HL-60/S4 treated with retinoic acid at 250 ng/mL for 4 days and 3 days (cell line): Measurements from ENCODE around the gene REV1.
"Not testable (repeated sequence)": the region's sequence is repeated elsewhere in the genome, so short reads cannot be mapped to it uniquely, and the experiment has no call there.

ENCODE experiments used
- in situ Hi-C: fragments of 300-500 bp; cut with MboI; formaldehyde crosslinking; loops from 2 replicates; pipeline ENCODE4 v1.7.0; 2022; ENCODE audit warnings: low sequenced_read_pairs

Gene REV1

GRCh38 chr2:99487906-99488305 is 1.9 kb downstream of the REV1 start:
- in situ Hi-C loops = no loop called here

DNA sequence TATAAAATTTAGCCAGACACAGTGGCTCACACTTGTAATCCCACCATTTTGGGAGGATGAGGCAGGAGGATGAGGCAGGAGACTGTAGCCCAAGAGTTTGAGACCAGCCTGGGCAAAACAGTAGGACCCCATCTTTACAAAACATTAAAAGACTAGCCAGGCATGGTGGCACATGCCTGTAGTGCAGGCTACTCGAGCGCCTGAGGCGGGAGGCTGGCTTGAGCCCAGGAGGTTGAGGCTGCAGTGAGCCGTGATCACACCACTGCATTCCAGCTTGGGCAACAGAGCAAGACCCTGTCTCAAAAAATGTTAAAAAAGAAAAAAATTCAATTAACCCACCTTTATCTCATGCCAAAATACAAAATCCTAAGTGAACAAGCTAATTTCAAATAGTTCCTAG is 4.0 kb downstream of the REV1 start:
- in situ Hi-C loops = no loop called here

DNA sequence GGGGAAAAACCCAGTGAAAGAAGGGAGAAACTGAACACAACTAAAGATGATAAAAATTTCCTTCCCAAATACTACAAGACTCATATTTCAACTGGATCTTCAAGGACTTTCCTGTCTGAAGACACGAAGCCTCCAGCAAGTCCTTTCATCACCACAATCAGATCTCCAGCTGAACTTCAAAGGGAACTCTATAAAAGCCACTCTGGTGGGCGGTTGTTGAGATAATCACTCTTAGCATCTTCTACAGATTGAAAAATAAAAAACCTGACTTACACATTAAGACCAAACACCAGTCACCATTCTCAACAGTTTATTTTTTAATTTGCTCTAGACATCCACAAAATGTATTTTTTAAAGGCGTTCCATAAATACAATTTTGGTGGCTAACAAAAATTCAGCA is 4.4 kb downstream of the REV1 start:
- in situ Hi-C loops = no loop called here

DNA sequence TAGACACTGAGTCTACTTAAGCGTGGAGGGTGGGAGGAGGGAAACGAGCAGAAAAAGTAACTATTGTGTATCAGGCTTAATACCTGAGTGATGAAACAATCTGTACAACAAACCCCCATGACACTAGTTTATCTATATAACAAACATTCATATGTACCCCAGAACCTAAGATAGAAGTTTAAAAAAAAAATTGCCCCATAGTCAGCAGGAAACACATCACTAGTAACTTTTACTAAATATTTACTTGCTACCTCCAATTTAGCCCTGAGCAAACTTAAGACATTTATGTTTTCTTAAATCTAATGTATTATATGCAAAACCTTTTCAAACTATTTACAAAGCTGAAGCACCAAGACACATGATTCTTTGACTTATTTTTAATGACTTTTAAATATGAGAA is 5.6 kb downstream of the REV1 start:
- in situ Hi-C loops = no loop called here

GRCh38 chr2:99481941-99482340 is 7.9 kb downstream of the REV1 start:
- in situ Hi-C loops = no loop called here

DNA sequence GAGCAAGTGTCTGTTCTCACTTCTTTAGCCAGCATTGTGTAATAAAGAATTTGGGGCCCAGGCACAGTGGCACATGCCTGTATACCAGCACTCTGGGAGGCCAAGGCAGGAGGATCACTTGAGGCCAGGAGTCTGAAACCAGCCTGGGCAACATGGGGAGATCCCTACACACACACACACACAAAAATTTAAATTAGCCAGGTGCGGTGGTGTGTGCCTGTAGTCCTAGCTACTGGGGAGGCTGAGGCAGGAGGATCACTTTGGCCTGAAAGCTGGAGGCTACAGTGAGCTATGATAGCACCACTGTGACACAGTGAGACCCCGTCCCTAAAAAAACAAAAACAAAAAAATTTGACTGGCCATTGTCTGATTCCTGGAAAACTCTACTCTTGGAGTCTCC is 8.3 kb downstream of the REV1 start:
- in situ Hi-C loops = no loop called here

- in situ Hi-C loops = no loop called here
Measured at GRCh38 chr2:99480390-99480789, 9.4 kb downstream of the REV1 start.

DNA sequence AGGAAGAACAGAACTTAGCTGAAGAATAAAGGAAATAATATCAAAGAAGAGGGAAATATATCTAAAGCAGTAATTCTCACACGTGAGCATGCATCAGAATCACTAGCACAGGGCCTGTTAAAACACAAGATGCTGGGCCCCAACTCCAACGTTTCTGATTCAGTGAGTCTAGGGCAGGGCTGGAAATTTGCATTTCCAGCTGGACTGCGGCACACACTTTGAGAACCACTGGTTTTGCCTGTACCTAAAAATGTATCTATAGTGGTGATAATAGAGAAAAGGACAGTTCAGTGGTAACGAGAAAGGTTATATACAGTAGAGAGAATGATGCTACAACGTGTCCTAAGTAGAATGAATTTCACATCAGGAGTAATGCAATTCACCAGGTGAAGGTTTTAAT is 11.2 kb downstream of the REV1 start:
- in situ Hi-C loops = no loop called here

- in situ Hi-C loops = no loop called here
Measured at GRCh38 chr2:99477054-99477453, 12.8 kb downstream of the REV1 start.

- in situ Hi-C loops = no loop called here
Measured at GRCh38 chr2:99476629-99477028, 13.2 kb downstream of the REV1 start.

DNA sequence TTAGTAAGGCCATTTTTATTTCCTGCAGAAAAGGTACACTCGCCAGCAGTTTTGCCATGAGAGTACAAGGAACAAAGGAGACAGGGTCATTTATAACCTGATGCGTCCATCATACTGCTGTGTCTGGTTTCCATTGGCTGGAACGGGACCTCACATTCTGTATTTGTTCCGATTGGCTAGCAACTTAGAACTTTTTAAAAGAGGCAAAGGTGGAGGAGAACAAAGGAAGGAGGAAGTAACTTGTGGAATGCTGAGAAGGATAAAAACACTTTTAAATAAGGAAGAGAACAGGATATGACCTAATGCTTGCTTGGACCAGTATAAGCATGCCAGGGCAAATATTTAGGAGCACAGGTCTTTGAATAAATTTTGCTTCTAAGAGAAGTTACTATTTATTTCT is 14.7 kb downstream of the REV1 start:
- in situ Hi-C loops = not testable (repeated sequence)

DNA sequence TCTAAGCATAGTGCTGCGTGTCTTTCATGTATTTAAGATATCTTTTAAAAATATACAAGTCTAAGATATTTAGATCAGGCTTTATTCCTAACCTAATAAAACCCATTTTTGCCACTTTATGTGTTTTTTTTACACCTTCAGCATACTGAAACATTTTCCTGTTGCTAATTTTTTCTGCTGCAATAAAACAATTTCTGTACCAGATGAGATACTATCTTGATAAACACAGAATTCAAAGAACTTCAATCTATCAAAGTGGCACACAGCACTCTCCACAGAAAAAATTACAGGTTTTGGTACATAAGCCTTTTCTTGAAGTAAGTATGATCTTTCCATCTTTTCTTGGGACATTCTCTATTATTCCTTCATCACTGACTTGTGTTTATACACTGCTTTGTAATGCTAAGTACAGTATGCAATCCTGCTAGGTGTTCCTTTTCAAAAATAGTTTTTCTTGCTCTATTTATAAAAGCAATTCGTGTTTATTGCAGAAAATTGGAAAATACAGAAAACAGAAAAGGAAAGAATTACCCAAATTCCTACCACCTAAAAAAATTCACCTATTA is 16.2 kb downstream of the REV1 start:
- in situ Hi-C loops = no loop called here

DNA sequence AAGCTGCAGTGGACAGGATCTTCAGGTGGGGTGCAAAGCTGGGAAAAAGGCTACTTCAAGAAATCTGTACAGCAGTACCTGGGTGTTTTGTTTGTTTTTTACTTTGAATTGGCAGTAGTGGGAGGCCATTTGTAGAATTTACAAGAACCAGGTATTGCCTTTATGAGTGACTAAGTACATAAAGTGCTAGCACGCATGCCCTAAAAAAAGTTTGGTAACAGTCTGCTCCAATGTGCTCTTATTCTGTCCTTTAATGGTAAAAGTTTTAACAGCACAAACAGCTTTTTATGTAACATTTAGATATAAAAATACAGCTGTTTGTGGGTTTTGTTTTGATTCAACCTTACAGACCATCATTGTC is 17.2 kb downstream of the REV1 start:
- in situ Hi-C loops = no loop called here

- in situ Hi-C loops = no loop called here
Measured at GRCh38 chr2:99471654-99472599, 17.9 kb downstream of the REV1 start.

DNA sequence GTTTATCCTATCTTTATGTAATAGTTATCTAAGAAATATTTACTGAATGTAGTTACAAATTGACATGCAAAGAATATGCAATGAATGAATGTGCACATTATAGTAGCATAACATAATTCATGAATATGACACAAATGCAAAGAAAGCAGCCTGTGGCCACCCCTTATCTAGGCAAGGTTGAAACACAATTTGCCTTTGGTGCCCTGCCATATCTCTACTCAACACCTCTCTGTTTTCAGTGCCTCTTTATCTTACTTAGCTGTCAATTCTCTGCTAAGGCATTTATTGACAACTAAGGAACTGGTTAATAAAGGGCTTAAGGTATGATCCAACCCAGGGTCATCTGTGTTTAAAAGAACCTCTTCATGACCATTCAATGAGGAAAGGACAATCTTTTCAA is 18.9 kb downstream of the REV1 start:
- in situ Hi-C loops = no loop called here

DNA sequence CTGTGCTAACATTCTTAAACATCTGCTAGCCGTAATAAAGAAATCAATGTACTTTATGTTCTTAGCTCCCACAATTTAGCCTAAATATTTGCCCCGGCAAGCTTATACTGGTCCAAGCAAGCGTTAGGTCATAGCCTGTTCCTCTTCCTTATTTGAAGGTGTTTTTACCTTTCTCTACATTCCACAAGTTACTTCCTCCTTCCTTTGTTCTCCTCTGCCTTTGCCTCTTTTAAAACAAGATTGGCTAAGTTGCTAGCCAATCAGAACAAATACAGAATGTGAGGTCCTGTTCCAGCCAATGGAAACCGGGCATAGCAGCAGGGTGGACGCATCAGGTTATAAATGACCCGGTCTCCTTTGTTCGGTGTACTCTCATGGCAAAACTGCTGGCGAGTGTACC is 19.4 kb downstream of the REV1 start:
- in situ Hi-C loops = not testable (repeated sequence)

DNA sequence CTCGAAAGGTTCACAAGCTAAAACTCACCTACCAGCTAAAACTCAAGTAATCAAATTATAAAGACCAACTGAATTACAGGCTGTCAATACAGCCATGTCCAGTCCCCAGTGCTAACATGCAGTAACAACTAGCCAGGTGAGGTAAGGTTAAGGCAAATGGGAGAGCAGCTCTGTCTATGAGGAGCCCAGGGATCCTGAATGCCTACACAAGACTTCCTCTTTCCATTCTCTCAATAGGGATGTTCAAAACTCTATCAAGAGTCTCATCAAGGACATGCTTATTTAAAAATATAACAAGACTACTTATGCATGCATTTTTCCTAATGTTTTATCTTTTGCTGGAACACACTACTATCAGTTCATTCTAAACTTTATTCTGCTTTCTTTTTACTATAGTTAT is 20.4 kb downstream of the REV1 start:
- in situ Hi-C loops = no loop called here

DNA sequence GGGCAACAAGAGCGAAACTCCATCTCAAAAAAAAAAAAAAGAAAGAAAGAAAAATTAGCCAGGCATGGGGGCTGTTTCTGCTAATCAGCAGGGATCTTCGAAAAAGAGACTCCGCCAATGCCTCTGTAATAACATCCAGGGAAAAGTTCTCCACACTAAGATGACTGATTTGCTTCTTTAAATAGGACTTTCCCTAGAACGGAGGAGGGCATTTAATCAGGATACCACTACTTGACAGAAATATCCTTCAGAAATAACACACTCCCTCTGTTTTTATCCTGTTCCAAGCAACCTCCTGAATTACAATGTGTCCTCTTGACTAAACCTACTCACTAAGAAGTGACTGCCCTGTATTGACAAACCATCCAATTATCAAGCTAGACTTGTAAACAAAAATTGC is 21.7 kb downstream of the REV1 start:
- in situ Hi-C loops = no loop called here

- in situ Hi-C loops = no loop called here
Measured at GRCh38 chr2:99467390-99467789, 22.4 kb downstream of the REV1 start.

DNA sequence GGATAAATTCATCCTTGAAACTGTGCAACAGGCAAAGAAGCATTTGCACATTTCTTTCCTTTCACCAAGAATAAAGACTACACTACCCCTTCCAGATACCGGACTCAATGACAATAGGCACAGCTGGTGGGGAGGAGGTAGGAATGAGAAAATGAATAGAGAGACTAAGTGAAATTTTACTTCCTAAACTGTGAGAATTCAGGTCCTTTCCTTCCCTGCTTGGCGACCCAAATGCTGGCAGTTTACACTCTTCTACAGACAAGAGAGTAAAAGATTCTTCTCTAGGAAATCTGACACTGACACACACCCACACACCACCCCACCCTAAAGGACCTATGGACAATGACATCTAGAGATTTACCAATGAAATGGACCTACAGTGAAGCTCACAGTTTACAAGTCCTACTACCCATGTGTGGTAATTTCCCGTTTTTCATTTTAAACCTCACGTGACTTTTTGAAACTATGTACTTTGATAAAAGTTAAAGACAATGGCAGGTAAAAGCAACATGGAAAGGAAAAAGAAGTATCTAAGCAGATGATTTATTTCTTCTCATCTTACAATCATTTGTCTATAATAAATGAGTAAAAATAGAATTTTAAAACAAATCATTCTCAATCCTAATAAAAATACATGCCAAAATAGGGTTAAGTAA is 27.9 kb downstream of the REV1 start:
- in situ Hi-C loops = no loop called here

- in situ Hi-C loops = no loop called here
Measured at GRCh38 chr2:99458529-99458928, 31.3 kb downstream of the REV1 start.

DNA sequence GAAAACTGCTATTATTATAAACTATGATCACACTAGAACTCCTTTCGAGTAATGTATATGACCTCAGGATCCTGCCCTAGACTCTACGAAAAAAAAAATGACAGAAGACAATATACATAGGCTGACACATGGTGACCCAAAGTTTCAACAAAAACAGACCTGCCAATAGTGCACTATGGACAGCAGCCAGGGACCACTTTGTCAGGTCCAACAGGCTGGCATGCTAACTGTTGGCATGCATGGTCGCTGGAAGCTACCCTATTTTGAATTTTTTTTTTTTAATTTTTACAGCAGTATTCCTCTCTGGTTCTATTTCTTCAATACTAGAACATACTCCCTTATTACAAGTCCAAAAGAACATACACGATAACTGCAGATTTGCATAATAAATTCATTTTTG is 38.1 kb downstream of the REV1 start:
- in situ Hi-C loops = no loop called here
